ENCODE results near the gene CGB1. TPM values are rescaled to one million over a fixed set of nuclear protein-coding genes. Genes with fewer than 3 reads are reported as not detected.
"Not testable (repeated sequence)": the region's sequence is repeated elsewhere in the genome, so short reads cannot be mapped to it uniquely, and the experiment has no call there.

CGB1 gene
- total RNA-seq, 2 experiments from 2014 or later: not detected

DNA sequence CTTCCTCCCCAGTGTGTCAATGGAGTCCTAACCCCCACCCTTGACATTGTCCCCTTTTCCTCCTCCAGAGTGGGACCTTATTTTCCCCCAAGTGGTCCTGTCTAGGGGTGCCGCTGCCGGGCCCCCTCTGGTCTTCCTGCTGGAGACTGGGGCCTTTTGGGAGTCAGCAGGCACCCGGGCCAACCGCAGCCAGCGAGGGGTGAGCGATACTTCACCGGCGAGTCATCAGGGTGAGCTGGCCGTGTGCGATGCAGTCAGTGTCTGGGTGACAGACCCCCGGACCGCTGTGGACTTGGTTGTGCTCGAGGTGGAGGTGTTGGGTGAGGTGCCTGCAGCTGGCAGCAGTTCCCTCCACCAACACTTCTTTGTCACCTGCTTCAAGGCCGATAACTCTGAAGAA lies 6.9 kb downstream of the CGB1 start:
- H3K4me1 ChIP-seq (ENCODE audit: insufficient read depth, low read length); H3K27ac ChIP-seq (ENCODE audit: low read depth in 1 of 2, low read length in 2 of 2); ATAC-seq (ENCODE audit: poor library complexity); H3K4me1 Mint-ChIP-seq (ENCODE audit: low read depth); H3K27ac Mint-ChIP-seq; H3K36me3 Mint-ChIP-seq (ENCODE audit: low read depth); POLR2A ChIA-PET; DNase-seq; H3K4me3 Mint-ChIP-seq; H3K36me3 ChIP-seq (ENCODE audit: insufficient read depth, low read length); H3K27me3 Mint-ChIP-seq; H3K4me3 ChIP-seq (ENCODE audit: low read length); intact Hi-C loops (cut with DNase I, micrococcal nuclease); CTCF ChIA-PET; H3K27me3 ChIP-seq (ENCODE audit: control insufficient read depth in 1 of 2, insufficient read depth in 2 of 2, low read length in 2 of 2); H3K9me3 ChIP-seq (ENCODE audit: control insufficient read depth in 1 of 2, insufficient read depth in 1 of 2, low read length in 2 of 2); H3K9me3 Mint-ChIP-seq: not testable (repeated sequence)

DNA sequence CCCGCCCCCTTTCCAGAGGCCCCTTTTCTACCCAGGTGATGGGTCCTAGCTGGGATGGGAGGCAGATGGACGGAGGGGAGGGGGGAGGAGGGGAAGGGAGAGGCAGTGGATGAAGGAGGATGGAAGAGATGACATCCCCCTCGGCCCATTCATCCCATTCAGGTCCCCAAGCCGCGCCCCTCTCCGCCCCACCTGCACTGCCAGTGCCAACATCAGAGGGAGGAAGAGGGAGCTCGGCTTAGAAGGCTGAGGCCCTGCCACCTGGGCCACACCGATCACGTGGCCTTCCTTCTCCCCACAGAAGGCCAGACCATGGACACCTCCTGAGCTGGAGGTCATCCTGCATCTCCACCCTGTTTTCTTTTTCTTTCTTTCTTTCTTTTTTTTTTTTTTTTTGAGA lies 8.0 kb downstream of the CGB1 start:
- H3K4me1 Mint-ChIP-seq (ENCODE audit: low read depth); H3K9me3 ChIP-seq (ENCODE audit: control insufficient read depth in 1 of 2, insufficient read depth in 1 of 2, low read length in 2 of 2); H3K4me1 ChIP-seq (ENCODE audit: insufficient read depth, low read length); H3K27me3 Mint-ChIP-seq; CTCF ChIA-PET; H3K9me3 Mint-ChIP-seq; DNase-seq; POLR2A ChIA-PET; H3K27ac ChIP-seq (ENCODE audit: low read depth in 1 of 2, low read length in 2 of 2); H3K4me3 ChIP-seq (ENCODE audit: low read length); H3K36me3 ChIP-seq (ENCODE audit: insufficient read depth, low read length); H3K36me3 Mint-ChIP-seq (ENCODE audit: low read depth); H3K4me3 Mint-ChIP-seq; H3K27ac Mint-ChIP-seq; intact Hi-C loops (cut with DNase I, micrococcal nuclease); ATAC-seq (ENCODE audit: poor library complexity); H3K27me3 ChIP-seq (ENCODE audit: control insufficient read depth in 1 of 2, insufficient read depth in 2 of 2, low read length in 2 of 2): not testable (repeated sequence)

DNA sequence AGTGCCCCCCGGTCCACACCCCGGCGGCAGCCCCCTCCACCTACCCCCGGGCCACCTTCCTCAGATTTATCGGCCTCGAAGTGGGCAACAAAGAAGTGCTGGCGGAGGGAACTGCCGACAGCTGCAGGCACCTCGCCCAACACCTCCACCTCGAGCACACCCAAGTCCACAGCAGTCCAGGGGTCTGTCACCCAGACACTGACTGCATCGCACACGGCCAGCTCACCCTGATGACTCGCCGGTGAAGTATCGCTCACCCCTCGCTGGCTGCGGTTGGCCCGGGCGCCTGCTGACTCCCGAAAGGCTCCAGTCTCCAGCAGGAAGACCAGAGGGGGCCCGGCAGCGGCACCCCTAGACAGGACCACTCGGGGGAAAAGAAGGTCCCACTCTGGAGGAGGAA lies 11.1 kb downstream of the CGB1 start:
- H3K27ac ChIP-seq (ENCODE audit: low read depth in 1 of 2, low read length in 2 of 2); ATAC-seq (ENCODE audit: poor library complexity); H3K36me3 Mint-ChIP-seq (ENCODE audit: low read depth); POLR2A ChIA-PET; H3K27me3 Mint-ChIP-seq; H3K4me3 ChIP-seq (ENCODE audit: low read length); H3K27ac Mint-ChIP-seq; DNase-seq; H3K9me3 ChIP-seq (ENCODE audit: control insufficient read depth in 1 of 2, insufficient read depth in 1 of 2, low read length in 2 of 2); H3K4me3 Mint-ChIP-seq; H3K4me1 Mint-ChIP-seq (ENCODE audit: low read depth); H3K9me3 Mint-ChIP-seq; CTCF ChIA-PET; intact Hi-C loops (cut with DNase I, micrococcal nuclease); H3K27me3 ChIP-seq (ENCODE audit: control insufficient read depth in 1 of 2, insufficient read depth in 2 of 2, low read length in 2 of 2); H3K36me3 ChIP-seq (ENCODE audit: insufficient read depth, low read length): not testable (repeated sequence)
- peaks cover 10% of the 10 kb centered on the region for H3K4me1 ChIP-seq (ENCODE audit: insufficient read depth, low read length)

DNA sequence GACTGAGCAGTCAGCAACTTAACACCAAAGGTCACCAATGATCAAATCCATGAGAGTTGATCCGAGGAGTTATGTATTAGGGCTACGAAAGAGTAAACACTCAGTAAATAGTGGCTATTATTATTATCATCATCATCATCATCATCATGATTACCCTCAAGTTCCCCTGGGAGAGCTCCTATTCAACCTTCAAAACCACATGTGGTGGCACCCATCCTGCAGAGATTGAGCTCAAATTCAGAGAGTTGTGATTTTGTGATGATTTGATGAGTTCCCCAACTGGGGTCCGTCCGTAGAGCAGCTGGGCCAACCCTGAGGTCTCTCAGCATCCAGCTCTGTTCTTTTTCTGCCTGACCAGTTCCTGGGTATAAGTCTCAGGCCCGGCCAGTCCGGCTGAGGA lies 11.6 kb downstream of the CGB1 start:
- H3K27me3 Mint-ChIP-seq; ATAC-seq (ENCODE audit: poor library complexity); POLR2A ChIA-PET; H3K4me3 ChIP-seq (ENCODE audit: low read length); H3K36me3 ChIP-seq (ENCODE audit: insufficient read depth, low read length); H3K27ac Mint-ChIP-seq; H3K27ac ChIP-seq (ENCODE audit: low read depth in 1 of 2, low read length in 2 of 2); intact Hi-C loops (cut with DNase I, micrococcal nuclease); H3K36me3 Mint-ChIP-seq (ENCODE audit: low read depth); DNase-seq; CTCF ChIA-PET; H3K9me3 Mint-ChIP-seq; H3K27me3 ChIP-seq (ENCODE audit: control insufficient read depth in 1 of 2, insufficient read depth in 2 of 2, low read length in 2 of 2); H3K4me3 Mint-ChIP-seq; H3K9me3 ChIP-seq (ENCODE audit: control insufficient read depth in 1 of 2, insufficient read depth in 1 of 2, low read length in 2 of 2): not testable (repeated sequence)
- peaks cover 11% of the 10 kb centered on the region for H3K4me1 Mint-ChIP-seq (ENCODE audit: low read depth)
- H3K4me1 ChIP-seq (ENCODE audit: insufficient read depth, low read length): peaks cover 12% of the 10 kb centered on the region

DNA sequence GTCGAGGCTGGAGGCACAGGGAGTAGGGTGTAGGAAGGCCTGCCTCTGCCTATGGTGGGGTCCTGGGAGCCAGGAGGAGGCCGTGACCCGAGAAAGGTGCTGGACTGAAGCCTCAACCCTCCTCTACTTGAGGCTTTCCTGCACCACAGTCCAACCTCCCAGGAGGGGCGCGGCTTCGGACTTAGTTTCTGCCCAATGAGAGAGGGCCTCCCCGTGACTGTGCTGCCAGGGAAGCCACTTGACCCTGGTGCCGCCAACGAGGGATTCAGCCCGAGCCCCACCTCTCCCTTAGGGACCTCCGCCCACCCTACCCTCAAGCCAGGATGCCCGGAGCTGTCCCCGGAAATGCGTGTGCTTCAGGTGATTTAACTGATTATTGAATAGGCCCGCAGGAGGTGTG lies 12.5 kb downstream of the CGB1 start, which contains the start of gene CGB3:
Gene CGB3, minus strand, starts transcription at position 101 of the 400 bp plus-strand sequence. CDS start 362 bp downstream, outside the sequence.
- POLR2A ChIA-PET, H3K27me3 Mint-ChIP-seq, CTCF ChIA-PET: not testable (repeated sequence)

More for the DNA sequence above, 12.5 kb downstream of the CGB1 start, which contains the start of gene CGB3:
- ATAC-seq (ENCODE audit: poor library complexity); DNase-seq; H3K4me3 Mint-ChIP-seq; H3K27ac Mint-ChIP-seq; H3K27ac ChIP-seq (ENCODE audit: low read depth in 1 of 2, low read length in 2 of 2); H3K27me3 ChIP-seq (ENCODE audit: control insufficient read depth in 1 of 2, insufficient read depth in 2 of 2, low read length in 2 of 2); H3K36me3 ChIP-seq (ENCODE audit: insufficient read depth, low read length); intact Hi-C loops (cut with DNase I, micrococcal nuclease); H3K4me3 ChIP-seq (ENCODE audit: low read length); H3K9me3 ChIP-seq (ENCODE audit: control insufficient read depth in 1 of 2, insufficient read depth in 1 of 2, low read length in 2 of 2); H3K9me3 Mint-ChIP-seq; H3K36me3 Mint-ChIP-seq (ENCODE audit: low read depth): not testable (repeated sequence)
- H3K4me1 Mint-ChIP-seq (ENCODE audit: low read depth): peaks cover 20% of the 10 kb centered on the region
- H3K4me1 ChIP-seq (ENCODE audit: insufficient read depth, low read length): peaks cover 20% of the 10 kb centered on the region
